ENCODE data around the gene PCDHA8.

- TF ChIP-seq POLR2A (IDR thresholded peaks at IDR 0.05; ENCODE audit: extremely low read depth, insufficient read length): no peak
- peak; percentile 56 for TF ChIP-seq CTCF (IDR thresholded peaks at IDR 0.05; ENCODE audit: low read depth, low read length)
- TF ChIP-seq MAX (IDR thresholded peaks at IDR 0.05; ENCODE audit: low read depth, low read length): no peak
Measured at GRCh38 chr5:140869555-140869886, 28.5 kb downstream of the PCDHA8 start.
